Stomach smooth muscle (tissue), 2 donors: ENCODE results near the gene NR6A1.

Experiments used
- H3K27ac ChIP-seq: one replicate; pipeline ENCODE4 v1.7.0; 2013; ENCODE audit warnings: mild to moderate bottlenecking, low read length, inconsistent platforms
- H3K27me3 ChIP-seq, 2 donors: one replicate each; pipeline ENCODE4 v1.7.0; 2013; ENCODE audit warnings: low read length in 2 of 2; ENCODE audit not compliant: insufficient read depth in 2 of 2, control insufficient read depth in 1 of 2
- H3K36me3 ChIP-seq, 2 donors: one replicate each; pipeline ENCODE4 v1.7.0; 2013; ENCODE audit warnings: low read length in 2 of 2; ENCODE audit not compliant: control insufficient read depth in 2 of 2, insufficient read depth in 2 of 2
- H3K4me1 ChIP-seq: one replicate; pipeline ENCODE4 v1.7.0; 2013; ENCODE audit warnings: low read length; ENCODE audit not compliant: control insufficient read depth, insufficient read depth
- H3K4me3 ChIP-seq, 2 donors: one replicate each; pipeline ENCODE4 v1.7.0; 2013; ENCODE audit warnings: low read length in 2 of 2
- H3K9ac ChIP-seq, 2 donors: one replicate each; pipeline ENCODE4 v1.7.0; 2013; ENCODE audit warnings: low read length in 2 of 2, mild to moderate bottlenecking in 1 of 2
- H3K9me3 ChIP-seq, 2 donors: one replicate each; pipeline ENCODE4 v1.7.0; 2013; ENCODE audit warnings: low read length in 2 of 2; ENCODE audit not compliant: control insufficient read depth in 2 of 2
- donor health status: healthy.
- donor health status: Pancreatic carcinoma.

Gene NR6A1

DNA sequence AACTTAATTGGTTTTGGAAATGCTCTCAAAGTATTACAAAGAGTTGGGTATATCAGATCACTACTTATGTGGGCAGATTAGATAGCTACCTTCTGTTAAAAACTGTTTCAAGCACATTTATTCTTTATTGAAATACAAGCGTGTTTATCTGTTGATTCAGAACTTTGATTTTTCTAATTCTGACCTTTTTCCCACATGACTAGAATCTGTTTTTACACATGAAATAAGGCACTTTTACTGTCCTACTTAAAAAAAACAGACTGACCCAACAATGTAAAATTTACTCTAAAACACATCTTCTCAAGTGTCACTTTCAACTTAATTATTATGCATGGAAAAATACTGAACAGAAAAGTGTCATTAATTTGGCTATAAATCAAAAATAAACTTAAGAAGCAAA, 4.8 kb downstream of the NR6A1 start:
- peaks cover 15 to 44% of the 10 kb centered on the region in 2 donors for H3K27me3 ChIP-seq
- no peaks in the 10 kb centered on the region for H3K36me3 ChIP-seq
- no peak overlapping the region for H3K4me3 ChIP-seq
- no peak overlapping the region for H3K9ac ChIP-seq
- no peaks in the 10 kb centered on the region for H3K4me1 ChIP-seq
- H3K9me3 ChIP-seq = no peaks in the 10 kb centered on the region
- H3K27ac ChIP-seq = no peak overlapping the region

GRCh38 chr9:124765439-124765835, 5.7 kb downstream of the NR6A1 start:
- Histone ChIP-seq H3K9me3 (no peaks in the 10 kb centered on the region), H3K4me3 (no peak overlapping the region), H3K36me3 (no peaks in the 10 kb centered on the region), H3K4me1 (no peaks in the 10 kb centered on the region), H3K9ac (no peak overlapping the region), H3K27ac (no peak overlapping the region), H3K27me3 (peaks cover 15 to 40% of the 10 kb centered on the region in 2 donors)

- H3K9me3 ChIP-seq = no peaks in the 10 kb centered on the region
- no peaks in the 10 kb centered on the region for H3K4me1 ChIP-seq
- no peak overlapping the region for H3K9ac ChIP-seq
- peaks cover 10 to 36% of the 10 kb centered on the region in 2 donors for H3K27me3 ChIP-seq
- H3K36me3 ChIP-seq = no peaks in the 10 kb centered on the region
- H3K27ac ChIP-seq = no peak overlapping the region
- no peak overlapping the region for H3K4me3 ChIP-seq
These were observed 6.2 kb downstream of the NR6A1 start for GRCh38 chr9:124764774-124765438.

GRCh38 chr9:124762633-124763032, 8.5 kb downstream of the NR6A1 start:
- H3K9ac ChIP-seq = no peak overlapping the region
- H3K9me3 ChIP-seq = no peaks in the 10 kb centered on the region
- peaks cover 11 to 16% of the 10 kb centered on the region in 2 donors for H3K27me3 ChIP-seq
- H3K36me3 ChIP-seq = no peaks in the 10 kb centered on the region
- no peak overlapping the region for H3K27ac ChIP-seq
- no peaks in the 10 kb centered on the region for H3K4me1 ChIP-seq
- H3K4me3 ChIP-seq = no peak overlapping the region

DNA sequence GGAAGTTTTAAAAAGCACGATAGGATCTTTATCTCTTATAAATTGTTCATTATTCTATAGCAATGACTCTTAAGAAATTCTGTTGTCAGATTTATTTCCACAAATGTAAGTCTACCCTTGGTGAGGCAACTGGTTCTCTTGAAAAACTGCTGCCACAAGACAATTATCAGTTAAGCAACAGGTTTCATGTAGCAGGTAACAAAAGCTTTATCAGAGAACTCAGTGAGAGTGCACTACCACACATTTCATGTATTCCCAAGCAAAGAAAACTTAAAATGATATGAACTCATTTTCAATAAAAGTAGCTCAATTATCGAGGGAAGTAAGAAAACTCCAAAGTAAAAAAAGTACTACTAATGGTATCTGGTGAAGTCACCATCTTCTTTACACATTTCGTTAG, 9.4 kb downstream of the NR6A1 start:
- Histone ChIP-seq H3K4me1 (no peaks in the 10 kb centered on the region), H3K27me3 (peaks cover 7 to 10% of the 10 kb centered on the region in 2 donors), H3K9me3 (no peaks in the 10 kb centered on the region), H3K4me3 (no peak overlapping the region), H3K27ac (no peak overlapping the region), H3K36me3 (no peaks in the 10 kb centered on the region), H3K9ac (no peak overlapping the region)

- no peaks in the 10 kb centered on the region for H3K9me3 ChIP-seq
- H3K9ac ChIP-seq = no peak overlapping the region
- no peak overlapping the region for H3K4me3 ChIP-seq
- H3K27ac ChIP-seq = no peak overlapping the region
- peaks cover 7 to 9% of the 10 kb centered on the region in 2 donors for H3K27me3 ChIP-seq
- H3K36me3 ChIP-seq = no peaks in the 10 kb centered on the region
- no peaks in the 10 kb centered on the region for H3K4me1 ChIP-seq
These were observed 9.9 kb downstream of the NR6A1 start for GRCh38 chr9:124761196-124761595.

- Histone ChIP-seq H3K9me3 (no peaks in the 10 kb centered on the region), H3K27me3 (peaks cover 7 to 9% of the 10 kb centered on the region in 2 donors), H3K27ac (no peak overlapping the region), H3K36me3 (no peaks in the 10 kb centered on the region), H3K4me3 (no peak overlapping the region), H3K9ac (no peak overlapping the region), H3K4me1 (no peaks in the 10 kb centered on the region)
These were observed 10.4 kb downstream of the NR6A1 start for GRCh38 chr9:124760719-124761118.

- Histone ChIP-seq H3K9ac (no peak overlapping the region), H3K27me3 (peaks cover 7 to 15% of the 10 kb centered on the region in 2 donors), H3K9me3 (no peaks in the 10 kb centered on the region), H3K4me3 (no peak overlapping the region), H3K4me1 (no peaks in the 10 kb centered on the region), H3K36me3 (no peaks in the 10 kb centered on the region), H3K27ac (no peak overlapping the region)
These were observed 11.8 kb downstream of the NR6A1 start for GRCh38 chr9:124759327-124759726.

GRCh38 chr9:124758691-124759090, 12.4 kb downstream of the NR6A1 start:
- H3K36me3 ChIP-seq = no peaks in the 10 kb centered on the region
- H3K9ac ChIP-seq = no peak overlapping the region
- no peaks in the 10 kb centered on the region for H3K4me1 ChIP-seq
- no peak overlapping the region for H3K27ac ChIP-seq
- no peaks in the 10 kb centered on the region for H3K9me3 ChIP-seq
- no peak overlapping the region for H3K4me3 ChIP-seq
- H3K27me3 ChIP-seq = peaks cover 7 to 15% of the 10 kb centered on the region in 2 donors

GRCh38 chr9:124758061-124758460, 13.1 kb downstream of the NR6A1 start:
- no peaks in the 10 kb centered on the region for H3K4me1 ChIP-seq
- no peak overlapping the region for H3K27ac ChIP-seq
- peaks cover 7 to 12% of the 10 kb centered on the region in 2 donors for H3K27me3 ChIP-seq
- no peaks in the 10 kb centered on the region for H3K9me3 ChIP-seq
- no peaks in the 10 kb centered on the region for H3K36me3 ChIP-seq
- no peak overlapping the region for H3K4me3 ChIP-seq
- H3K9ac ChIP-seq = no peak overlapping the region

DNA sequence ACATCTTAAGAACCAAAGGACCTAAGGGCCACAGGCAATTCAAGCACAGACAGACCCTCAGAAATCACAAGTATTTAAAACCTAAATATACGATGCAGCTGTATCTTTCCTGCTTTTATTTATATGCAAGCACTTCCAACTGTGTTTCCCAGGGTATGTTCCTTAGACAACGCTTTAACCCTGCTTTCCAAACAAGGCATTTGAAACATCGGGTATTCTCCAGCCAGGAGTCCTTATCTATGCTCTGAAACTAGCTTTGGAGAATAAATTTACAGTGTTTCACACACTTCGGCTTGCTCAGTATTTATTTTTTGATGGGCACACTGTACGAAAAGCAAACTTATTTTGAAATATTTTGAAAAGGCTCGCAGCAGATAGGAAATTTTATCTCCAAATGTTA, 13.5 kb downstream of the NR6A1 start:
- Histone ChIP-seq H3K4me3 (no peak overlapping the region), H3K27me3 (peaks cover 7 to 12% of the 10 kb centered on the region in 2 donors), H3K9ac (no peak overlapping the region), H3K27ac (no peak overlapping the region), H3K36me3 (no peaks in the 10 kb centered on the region), H3K9me3 (no peaks in the 10 kb centered on the region), H3K4me1 (no peaks in the 10 kb centered on the region)
